Measurements from ENCODE around the gene CARD16.

Gene CARD16

GRCh38 chr11:104991994-104992393 lies 53.1 kb downstream of the CARD16 start:
- DNase-seq (ENCODE audit: low read depth), result no peak
- no peak overlapping the region for H3K4me3 ChIP-seq (replicated peaks; ENCODE audit: low read depth, low read length)
- TF ChIP-seq CTCF (IDR thresholded peaks at IDR 0.05; ENCODE audit: low read length, missing control alignments), result no peak
